GF-D8 (cell line): ENCODE data around the gene AVPR1B.

Experiments used
- DNase-seq: peaks from one replicate; lab custom pipeline; 2025; lab: John Stamatoyannopoulos, UW

The AVPR1B gene

GRCh38 chr1:206117151-206117948 is at the start of gene AVPR1B:
AVPR1B (minus strand) TSS chr1:206117388; CDS start chr1:206116890, 498 bp downstream.
- DNase-seq = no peak

GRCh38 chr1:206145771-206146290 is 28.6 kb upstream of the AVPR1B start:
- DNase-seq = no peak

- no peak for DNase-seq
These were observed 27.4 kb upstream of the AVPR1B start for GRCh38 chr1:206144605-206145004.

- DNase-seq = no peak
These were observed 26.5 kb upstream of the AVPR1B start for GRCh38 chr1:206143537-206144172.

GRCh38 chr1:206142770-206143169 is 25.6 kb upstream of the AVPR1B start:
- no peak for DNase-seq

- no peak for DNase-seq
These were observed 24.8 kb upstream of the AVPR1B start for GRCh38 chr1:206142011-206142410.

GRCh38 chr1:206136241-206136640 is 19.1 kb upstream of the AVPR1B start:
- no peak for DNase-seq

GRCh38 chr1:206135248-206135647 is 18.1 kb upstream of the AVPR1B start:
- no peak for DNase-seq

- DNase-seq = no peak
These were observed 16.7 kb upstream of the AVPR1B start for GRCh38 chr1:206133751-206134415.

- no peak for DNase-seq
These were observed 13.8 kb upstream of the AVPR1B start for GRCh38 chr1:206131037-206131436.

GRCh38 chr1:206128196-206128595 is 11.0 kb upstream of the AVPR1B start:
- no peak for DNase-seq

GRCh38 chr1:206127336-206127735 is 10.1 kb upstream of the AVPR1B start:
- DNase-seq = no peak

GRCh38 chr1:206125346-206125745 is 8.2 kb upstream of the AVPR1B start:
- DNase-seq = no peak

GRCh38 chr1:206122686-206123085 is 5.5 kb upstream of the AVPR1B start:
- no peak for DNase-seq

- DNase-seq = no peak
These were observed 4.1 kb upstream of the AVPR1B start for GRCh38 chr1:206121269-206121668.

GRCh38 chr1:206120406-206120805 is 3.2 kb upstream of the AVPR1B start:
- DNase-seq = no peak

GRCh38 chr1:206116873-206117150 is 376 bp downstream of the AVPR1B start:
- DNase-seq = no peak

GRCh38 chr1:206116191-206116872 is 856 bp downstream of the AVPR1B start:
- no peak for DNase-seq

- DNase-seq = no peak
These were observed 1.4 kb downstream of the AVPR1B start for GRCh38 chr1:206115791-206116190.

GRCh38 chr1:206114692-206115640 is 2.2 kb downstream of the AVPR1B start:
- no peak for DNase-seq

- no peak for DNase-seq
These were observed 4.4 kb downstream of the AVPR1B start for GRCh38 chr1:206112600-206113301.
